ENCODE results near the gene FARSA.
"Not testable (repeated sequence)": the region's sequence is repeated elsewhere in the genome, so short reads cannot be mapped to it uniquely, and the experiment has no call there.

The FARSA gene

GRCh38 chr19:12937093-12937926 lies 3.8 kb upstream of the FARSA start:
- no peak for DNase-seq

- no peak for DNase-seq
These were observed 3.1 kb upstream of the FARSA start for GRCh38 chr19:12936582-12936981.

GRCh38 chr19:12935071-12935470 lies 1.6 kb upstream of the FARSA start:
- no peak for DNase-seq

- no peak for DNase-seq
These were observed 872 bp downstream of the FARSA start for GRCh38 chr19:12932392-12933286.

GRCh38 chr19:12930002-12930645 lies 3.4 kb downstream of the FARSA start:
- DNase-seq, result no peak

- DNase-seq, result no peak
These were observed 8.7 kb downstream of the FARSA start for GRCh38 chr19:12924621-12925310.

GRCh38 chr19:12922959-12923358 lies 10.6 kb downstream of the FARSA start:
- no peak for DNase-seq

- no peak for DNase-seq
These were observed 12.5 kb downstream of the FARSA start for GRCh38 chr19:12921047-12921446.

- DNase-seq, result no peak
These were observed 15.3 kb downstream of the FARSA start for GRCh38 chr19:12918253-12918652.

- not testable (repeated sequence) for DNase-seq
These were observed 17.7 kb downstream of the FARSA start for GRCh38 chr19:12915860-12916259.

- DNase-seq, result peak in 1 of 2 experiments; percentile 48
These were observed 19.4 kb downstream of the FARSA start for GRCh38 chr19:12913851-12914690.

- DNase-seq, result no peak
These were observed 20.4 kb downstream of the FARSA start for GRCh38 chr19:12913011-12913561.

GRCh38 chr19:12912571-12912970 lies 20.9 kb downstream of the FARSA start:
- DNase-seq, result no peak

GRCh38 chr19:12907166-12907565 lies 26.3 kb downstream of the FARSA start:
- no peak for DNase-seq

- no peak for DNase-seq
These were observed 33.5 kb downstream of the FARSA start for GRCh38 chr19:12899891-12900518.

- DNase-seq, result no peak
These were observed 37.1 kb downstream of the FARSA start for GRCh38 chr19:12896460-12896859.

- no peak for DNase-seq
These were observed 39.9 kb downstream of the FARSA start for GRCh38 chr19:12893582-12893981.

- no peak for DNase-seq
These were observed 41.9 kb downstream of the FARSA start for GRCh38 chr19:12891553-12892021.

- DNase-seq, result peak; percentile 88 to 98
These were observed 42.5 kb downstream of the FARSA start, which contains the start of gene GCDH for GRCh38 chr19:12890787-12891552. Gene GCDH (plus strand): TSS chr19:12891160. CDS start chr19:12891305, 145 bp downstream.

GRCh38 chr19:12890299-12890786 lies 43.2 kb downstream of the FARSA start:
- not testable (repeated sequence) for DNase-seq

Measured in stimulated activated CD4-positive, alpha-beta T cell treated with anti-CD3 and anti-CD28 coated beads, Interleukin-4, amount 100 ng/mL, for 4 hours (primary cell).